GM12872 (cell line): ENCODE measurements around the gene HHAT.

Source experiments
- CTCF ChIP-seq: IDR thresholded peaks from 3 replicates; pipeline ENCODE4 v1.5.1; 2011; ENCODE audit warnings: low read depth, mild to moderate bottlenecking, low read length, moderate library complexity; ENCODE audit not compliant: insufficient read depth

HHAT gene

GRCh38 chr1:210301615-210302000 is 27.1 kb upstream of the HHAT start:
- TF ChIP-seq CTCF = no peak

GRCh38 chr1:210302501-210302900 is 26.2 kb upstream of the HHAT start:
- no peak for TF ChIP-seq CTCF

- no peak for TF ChIP-seq CTCF
Observed at GRCh38 chr1:210303391-210303790, 25.3 kb upstream of the HHAT start.

GRCh38 chr1:210310562-210311153 is 18.0 kb upstream of the HHAT start:
- TF ChIP-seq CTCF = no peak

- no peak for TF ChIP-seq CTCF
Observed at GRCh38 chr1:210311726-210312493, 16.8 kb upstream of the HHAT start.

- TF ChIP-seq CTCF = no peak
Observed at GRCh38 chr1:210313046-210313595, 15.6 kb upstream of the HHAT start.

GRCh38 chr1:210313921-210314320 is 14.8 kb upstream of the HHAT start:
- TF ChIP-seq CTCF = no peak
